H9 (cell line): ENCODE results near the gene LMX1B. TPM values are rescaled to one million over a fixed set of nuclear protein-coding genes. Genes with fewer than 3 reads are reported as not detected.
A peak's percentile ranks its signal among the peaks of the same experiment; 100 is the strongest.

Source experiments
- DNase-seq: peaks from one replicate; pipeline ENCODE4 v3.0.0-alpha.2; 2017
- H2AFZ ChIP-seq: one replicate; pipeline ENCODE4 v1.6.1; 2013; ENCODE audit warnings: mild to moderate bottlenecking, low read length, control low read depth, moderate library complexity
- H2AK5ac ChIP-seq: 2 replicates; pipeline ENCODE4 v1.6.1; 2013; ENCODE audit warnings: low read length, control low read depth, mixed read lengths; ENCODE audit not compliant: insufficient read length
- H2BK120ac ChIP-seq: one replicate; pipeline ENCODE4 v1.6.1; 2013; ENCODE audit warnings: low read depth, mild to moderate bottlenecking, low read length, control low read depth, inconsistent platforms; ENCODE audit not compliant: poor library complexity, severe bottlenecking
- H2BK12ac ChIP-seq: 2 replicates; pipeline ENCODE4 v1.6.1; 2013; ENCODE audit warnings: low read length, control low read depth, mixed read lengths, low read depth; ENCODE audit not compliant: insufficient read length
- H2BK15ac ChIP-seq: 2 replicates; pipeline ENCODE4 v1.6.1; 2013; ENCODE audit warnings: low read depth, low read length, control low read depth
- H2BK20ac ChIP-seq: one replicate; pipeline ENCODE4 v1.6.1; 2013; ENCODE audit warnings: low read depth, mild to moderate bottlenecking, low read length, control low read depth, inconsistent platforms; ENCODE audit not compliant: poor library complexity, severe bottlenecking
- H2BK5ac ChIP-seq: 2 replicates; pipeline ENCODE4 v1.6.1; 2013; ENCODE audit warnings: low read length, control low read depth, mixed read lengths; ENCODE audit not compliant: insufficient read length
- H3K14ac ChIP-seq: 2 replicates; pipeline ENCODE4 v1.6.1; 2013; ENCODE audit warnings: low read length, control low read depth; ENCODE audit not compliant: insufficient read depth
- H3K18ac ChIP-seq: 2 replicates; pipeline ENCODE4 v1.6.1; 2013; ENCODE audit warnings: low read depth, mild to moderate bottlenecking, mixed read lengths, low read length, control low read depth; ENCODE audit not compliant: insufficient read length
- H3K23ac ChIP-seq: 2 replicates; pipeline ENCODE4 v1.6.1; 2013; ENCODE audit warnings: low read length, control low read depth, mixed read lengths, low read depth; ENCODE audit not compliant: insufficient read length
- H3K23me2 ChIP-seq: 2 replicates; pipeline ENCODE4 v1.6.1; 2013; ENCODE audit warnings: low read depth, mild to moderate bottlenecking, mixed read lengths, low read length, control low read depth; ENCODE audit not compliant: insufficient read length, poor library complexity, severe bottlenecking
- H3K27ac ChIP-seq: 2 replicates; pipeline ENCODE4 v1.5.1; 2013; ENCODE audit warnings: low read length, control low read depth, mixed read lengths, low read depth; ENCODE audit not compliant: insufficient read length
- H3K27me3 ChIP-seq: 2 replicates; pipeline ENCODE4 v1.6.1; 2013; ENCODE audit warnings: low read length, control low read depth, inconsistent platforms; ENCODE audit not compliant: insufficient read depth
- H3K4ac ChIP-seq: 2 replicates; pipeline ENCODE4 v1.6.1; 2013; ENCODE audit warnings: low read depth, mild to moderate bottlenecking, control low read depth, inconsistent platforms, low read length, moderate library complexity
- H3K4me1 ChIP-seq: 2 replicates; pipeline ENCODE4 v1.6.1; 2013; ENCODE audit warnings: low read length, control low read depth, inconsistent platforms; ENCODE audit not compliant: insufficient read depth
- H3K4me2 ChIP-seq: 2 replicates; pipeline ENCODE4 v1.6.1; 2013; ENCODE audit warnings: low read length, control low read depth, mixed read lengths; ENCODE audit not compliant: insufficient read length, insufficient read depth
- H3K56ac ChIP-seq: 2 replicates; pipeline ENCODE4 v1.6.1; 2013; ENCODE audit warnings: low read depth, mild to moderate bottlenecking, mixed read lengths, low read length, control low read depth; ENCODE audit not compliant: insufficient read length
- H3K79me1 ChIP-seq: 2 replicates; pipeline ENCODE4 v1.6.1; 2013; ENCODE audit warnings: low read depth, mild to moderate bottlenecking, moderate library complexity, low read length, control low read depth, inconsistent platforms; ENCODE audit not compliant: insufficient read depth, poor library complexity, severe bottlenecking
- H3K79me2 ChIP-seq: 2 replicates; pipeline ENCODE4 v1.6.1; 2013; ENCODE audit warnings: low read length, control low read depth, inconsistent platforms; ENCODE audit not compliant: insufficient read depth
- H3K9ac ChIP-seq: 2 replicates; pipeline ENCODE4 v1.6.1; 2013; ENCODE audit warnings: low read length, control low read depth, mixed read lengths; ENCODE audit not compliant: insufficient read length; ENCODE audit errors: extremely low read depth
- H3K9me3 ChIP-seq: one replicate; pipeline ENCODE4 v1.6.1; 2013; ENCODE audit warnings: low read depth, low read length, inconsistent platforms; ENCODE audit not compliant: control insufficient read depth
- H3T11ph ChIP-seq: one replicate; pipeline ENCODE4 v1.6.1; 2013; ENCODE audit warnings: mild to moderate bottlenecking, low read length, control low read depth, inconsistent platforms
- H4K20me1 ChIP-seq: one replicate; pipeline ENCODE4 v1.6.1; 2013; ENCODE audit not compliant: control insufficient read depth, insufficient read length, insufficient read depth
- H4K5ac ChIP-seq: 2 replicates; pipeline ENCODE4 v1.6.1; 2013; ENCODE audit warnings: low read depth, mild to moderate bottlenecking, mixed read lengths, low read length, control low read depth; ENCODE audit not compliant: insufficient read length
- H4K8ac ChIP-seq: replicated peaks from 2 replicates; pipeline ENCODE4 v1.6.1; 2013; ENCODE audit warnings: low read length, control low read depth, mixed read lengths, low read depth; ENCODE audit not compliant: insufficient read length
- H4K91ac ChIP-seq: 2 replicates; pipeline ENCODE4 v1.6.1; 2013; ENCODE audit warnings: low read depth, mild to moderate bottlenecking, moderate library complexity, mixed read lengths, low read length, control low read depth; ENCODE audit not compliant: insufficient read length
- H3K27ac Mint-ChIP-seq, 3 experiments: 2 replicates in 2 of 3; 3 replicates in 1 of 3; pipeline ENCODE4 v1.8.0; 2020 to 2021; ENCODE audit warnings: mixed read lengths in 3 of 3, mild to moderate bottlenecking in 1 of 3, moderate library complexity in 1 of 3
- H3K27me3 Mint-ChIP-seq: 2 replicates; pipeline ENCODE4 v1.8.0; 2021; ENCODE audit warnings: low read depth, mild to moderate bottlenecking, moderate library complexity, mixed read lengths
- H3K36me3 Mint-ChIP-seq, 3 experiments: 2 replicates in 2 of 3; 3 replicates in 1 of 3; pipeline ENCODE4 v1.8.0; 2020 to 2021; ENCODE audit warnings: low read depth in 3 of 3, mixed read lengths in 3 of 3; ENCODE audit not compliant: insufficient read depth in 1 of 3
- H3K4me1 Mint-ChIP-seq, 2 experiments: 2 replicates each; pipeline ENCODE4 v1.8.0; 2020; ENCODE audit warnings: mixed read lengths in 2 of 2
- H3K4me3 Mint-ChIP-seq, 2 experiments: 2 replicates in 1 of 2; 3 replicates in 1 of 2; pipeline ENCODE4 v1.8.0; 2020 to 2021; ENCODE audit warnings: mild to moderate bottlenecking in 2 of 2, mixed read lengths in 2 of 2, moderate library complexity in 1 of 2
- H3K9me3 Mint-ChIP-seq, 2 experiments: 2 replicates in 1 of 2; 3 replicates in 1 of 2; pipeline ENCODE4 v1.8.0; 2020; ENCODE audit warnings: mild to moderate bottlenecking in 2 of 2, mixed read lengths in 2 of 2, moderate library complexity in 1 of 2
- CTCF ChIP-seq: fragments of 200-600 bp; sonication (generic); conservative IDR thresholded peaks from 3 replicates; pipeline ENCODE4 v1.8.0; 2021; ENCODE audit warnings: antibody characterized with exemption, mild to moderate bottlenecking
- WGBS: extraction: QIAGEN DNeasy Blood & Tissue Kit; methylation state at CpG from one replicate; pipeline ENCODE4 v1.1.7; 2013; ENCODE audit warnings: missing lambda C conversion rate, low lambda C conversion rate, mixed read lengths; ENCODE audit not compliant: insufficient read length; ENCODE audit errors: extremely low coverage; 5-methylcytosine and 5-hydroxymethylcytosine counted together
- total RNA-seq: library from RNA; stranded (reverse); gene quantifications from 2 replicates; pipeline ENCODE4 v1.2.1, GENCODE V29; 2021

LMX1B gene
- total RNA-seq, 1 experiment from 2014 or later, result 0.85 TPM

GRCh38 chr9:126719618-126720031, 105.9 kb downstream of the LMX1B start:
- WGBS, result no CpG with 5 or more reads among the region's 6 CpGs
- Histone ChIP-seq H3K79me2 (no peaks in the 10 kb centered on the region), H3K9ac (no peak overlapping the region), H4K8ac (no peak overlapping the region), H2BK5ac (no peak overlapping the region), H2BK120ac (peak overlapping the region; percentile 49), H3K14ac (peak overlapping the region; percentile 45; the same call in 1 of the 2 replicates), H3K4me1 (peaks cover 2% of the 10 kb centered on the region; the same call in 1 of the 2 replicates), H3K23me2 (peaks cover 14% of the 10 kb centered on the region), H3T11ph (no peak overlapping the region), H2BK12ac (no peak overlapping the region), H4K20me1 (no peaks in the 10 kb centered on the region), H3K79me1 (no peaks in the 10 kb centered on the region), H3K27ac (no peak overlapping the region), H3K27me3 (no peaks in the 10 kb centered on the region; the same call in 1 of the 2 replicates), H3K4ac (no peak overlapping the region; the same call in 1 of the 2 replicates), H4K91ac (no peak overlapping the region), H2BK15ac (no peak overlapping the region), H2BK20ac (no peak overlapping the region), H2AK5ac (no peak overlapping the region), H3K4me2 (no peak overlapping the region), H3K9me3 (no peaks in the 10 kb centered on the region), H4K5ac (no peak overlapping the region), H3K56ac (no peak overlapping the region), H3K18ac (peak overlapping the region; percentile 72), H3K23ac (no peak overlapping the region), H2AFZ (no peak overlapping the region)
- Mint-ChIP-seq H3K36me3 (no peaks in the 10 kb centered on the region; a peak in 1 of 7 replicates), H3K27me3 (peaks cover 52% of the 10 kb centered on the region), H3K9me3 (peaks cover 0 to 2% of the 10 kb centered on the region in 2 experiments; a peak in 2 of 5 replicates), H3K4me1 (peaks cover 22 to 33% of the 10 kb centered on the region in 2 experiments), H3K4me3 (peak overlapping the region in 1 of 2 experiments; percentile 15; a peak in 1 of 5 replicates), H3K27ac (peak overlapping the region in 2 of 3 experiments; percentile 55 to 97; a peak in 3 of 7 replicates)
- TF ChIP-seq CTCF, result no peak
- DNase-seq, result peak; percentile 96
